ENCODE data around the gene FLT1. TPM values are rescaled to one million over a fixed set of nuclear protein-coding genes. Genes with fewer than 3 reads are reported as not detected.

The FLT1 gene
- total RNA-seq, 1 experiment from 2014 or later: 0.25 TPM

- no peaks in the 10 kb centered on the region for H4K20me1 ChIP-seq (ENCODE audit: insufficient read depth)
- peak overlapping the region; percentile 74 for H2AFZ ChIP-seq (ENCODE audit: low read depth, low read length, poor library complexity, severe bottlenecking)
- H3K27me3 ChIP-seq (ENCODE audit: insufficient read depth, low read length): no peaks in the 10 kb centered on the region
- H3K36me3 ChIP-seq (ENCODE audit: control insufficient read depth in 1 of 2, insufficient read depth in 2 of 2, low read length in 2 of 2): no peaks in the 10 kb centered on the region
- peaks cover 0 to 7% of the 10 kb centered on the region in 2 experiments; a peak in 1 of 4 replicates for H3K4me1 ChIP-seq (ENCODE audit: control insufficient read depth in 1 of 2, insufficient read depth in 2 of 2, low read length in 2 of 2)
- TF ChIP-seq CEBPB (IDR thresholded peaks at IDR 0.05; ENCODE audit: low read depth): no peak
- TF ChIP-seq EZH2 (IDR thresholded peaks at IDR 0.05): no peak
- TF ChIP-seq YY1 (IDR thresholded peaks at IDR 0.05; ENCODE audit: extremely low read depth, insufficient replicate concordance, low read depth, low read length): no peak
- no peak for TF ChIP-seq TCF7L2 (IDR thresholded peaks at IDR 0.05; ENCODE audit: borderline replicate concordance, extremely low read depth, insufficient read depth, insufficient read length)
- no peak for TF ChIP-seq JUND (IDR thresholded peaks at IDR 0.05)
- no peak for TF ChIP-seq EGR1 (IDR thresholded peaks at IDR 0.05; ENCODE audit: low read depth)
- no peak for TF ChIP-seq RAD21 (IDR thresholded peaks at IDR 0.05; ENCODE audit: low read depth)
- no peak for TF ChIP-seq ZBTB33 (IDR thresholded peaks at IDR 0.05; ENCODE audit: extremely low read depth, insufficient replicate concordance, low read length)
- TF ChIP-seq SP1 (IDR thresholded peaks at IDR 0.05; ENCODE audit: low read depth): no peak
- TF ChIP-seq CBX3 (IDR thresholded peaks at IDR 0.05; ENCODE audit: low read depth): no peak
- POLR2A ChIA-PET: no interaction called here
- peaks cover 3 to 6% of the 10 kb centered on the region in 2 experiments; a peak in 2 of 4 replicates for H3K9me3 ChIP-seq (ENCODE audit: control insufficient read depth in 1 of 2, insufficient read depth in 1 of 2, low read depth in 1 of 2, low read length in 2 of 2)
- no peaks in the 10 kb centered on the region for H3K9me2 ChIP-seq (ENCODE audit: insufficient read depth)
- H3K9ac ChIP-seq (ENCODE audit: low read length): 0 out of 2 replicates have a peak overlapping the region, but pooled peaks have one; percentile 35
- intact Hi-C loops (cut with micrococcal nuclease): no loop called here
- RAD21 ChIA-PET (ENCODE audit: low non-redundant PET in 1 of 2, low total read pairs in 2 of 2, uncharacterized antibody in 2 of 2, unreplicated experiment in 2 of 2): no interaction called here
- CTCF ChIA-PET: no interaction called here
- no peak overlapping the region for H3K27ac ChIP-seq (ENCODE audit: low read depth, low read length)
- H3K79me2 ChIP-seq (ENCODE audit: insufficient read depth, low read length): no peaks in the 10 kb centered on the region
- H3K4me3 ChIP-seq (replicated peaks in 1 of 2; ENCODE audit: low read depth in 1 of 2, low read length in 2 of 2): peak overlapping the region in 1 of 2 experiments; percentile 53; a peak in 3 of 4 replicates
- no TSS peak for BruUV-seq (replicated peaks)
- DNase-seq (ENCODE audit: low read depth, low spot score) (no peak), ATAC-seq (no peak; the same call in 1 of the 2 replicates)
- peak overlapping the region; percentile 77 for H3K4me2 ChIP-seq (ENCODE audit: low read length)
Observed at GRCh38 chr13:28531845-28532387, 37.0 kb upstream of the FLT1 start.
